Type B pancreatic cell (in vitro differentiated cells): Measurements from ENCODE around the gene TBPL1. TPM values are rescaled to one million over a fixed set of nuclear protein-coding genes. Genes with fewer than 3 reads are reported as not detected.

Experiments
- DNase-seq: peaks from one replicate; pipeline ENCODE4 v3.0.0; 2021; ENCODE audit warnings: mixed read lengths; ENCODE audit not compliant: unreplicated experiment; ENCODE audit errors: extremely low spot score
- H3K27ac Mint-ChIP-seq: 2 replicates; pipeline ENCODE4 v1.8.0; 2021; ENCODE audit warnings: mild to moderate bottlenecking, mixed read lengths
- H3K27me3 Mint-ChIP-seq: 2 replicates; pipeline ENCODE4 v1.8.0; 2021; ENCODE audit warnings: mixed read lengths
- H3K36me3 Mint-ChIP-seq: 2 replicates; pipeline ENCODE4 v1.8.0; 2021; ENCODE audit warnings: mixed read lengths
- H3K4me1 Mint-ChIP-seq: one replicate; pipeline ENCODE4 v1.8.0; 2021; ENCODE audit warnings: mixed read lengths; ENCODE audit not compliant: unreplicated experiment
- H3K4me3 Mint-ChIP-seq: 2 replicates; pipeline ENCODE4 v1.8.0; 2021; ENCODE audit warnings: mild to moderate bottlenecking, mixed read lengths
- H3K9me3 Mint-ChIP-seq: 2 replicates; pipeline ENCODE4 v1.8.0; 2021; ENCODE audit warnings: mixed read lengths
- CTCF ChIP-seq: fragments of 200-600 bp; sonication (generic); conservative IDR thresholded peaks from 2 replicates; pipeline ENCODE4 v1.5.0; 2021; ENCODE audit warnings: antibody characterized with exemption, mild to moderate bottlenecking
- total RNA-seq: library from RNA; stranded (reverse); gene quantifications from 2 replicates; pipeline ENCODE4 v1.2.1, GENCODE V29; 2021; ENCODE audit warnings: low replicate concordance

Gene TBPL1
- total RNA-seq, 1 donor from 2014 or later, result 35.5 TPM

GRCh38 chr6:133990321-133990720 is 37.3 kb downstream of the TBPL1 start:
- Mint-ChIP-seq H3K36me3 (peaks cover 5% of the 10 kb centered on the region), H3K4me3 (no peak overlapping the region), H3K4me1 (peaks cover 3% of the 10 kb centered on the region), H3K27me3 (no peaks in the 10 kb centered on the region), H3K27ac (no peak overlapping the region), H3K9me3 (no peaks in the 10 kb centered on the region)
- no peak for DNase-seq
- TF ChIP-seq CTCF, result no peak

GRCh38 chr6:133991096-133991593 is 38.1 kb downstream of the TBPL1 start:
- peaks cover 5% of the 10 kb centered on the region for H3K36me3 Mint-ChIP-seq
- no peak for TF ChIP-seq CTCF
- H3K9me3 Mint-ChIP-seq, result no peaks in the 10 kb centered on the region
- no peak for DNase-seq
- H3K4me3 Mint-ChIP-seq, result no peak overlapping the region
- no peaks in the 10 kb centered on the region for H3K27me3 Mint-ChIP-seq
- peaks cover 3% of the 10 kb centered on the region for H3K4me1 Mint-ChIP-seq
- no peak overlapping the region for H3K27ac Mint-ChIP-seq

- no peak overlapping the region for H3K27ac Mint-ChIP-seq
- H3K36me3 Mint-ChIP-seq, result no peaks in the 10 kb centered on the region
- TF ChIP-seq CTCF, result no peak
- H3K4me3 Mint-ChIP-seq, result no peak overlapping the region
- peaks cover 3% of the 10 kb centered on the region for H3K4me1 Mint-ChIP-seq
- H3K9me3 Mint-ChIP-seq, result no peaks in the 10 kb centered on the region
- DNase-seq, result no peak
- no peaks in the 10 kb centered on the region for H3K27me3 Mint-ChIP-seq
These were observed 40.1 kb downstream of the TBPL1 start for GRCh38 chr6:133992992-133993680.

GRCh38 chr6:133995296-133995695 is 42.3 kb downstream of the TBPL1 start:
- no peaks in the 10 kb centered on the region for H3K9me3 Mint-ChIP-seq
- no peak overlapping the region for H3K27ac Mint-ChIP-seq
- H3K4me3 Mint-ChIP-seq, result no peak overlapping the region
- DNase-seq, result no peak
- peaks cover 3% of the 10 kb centered on the region for H3K4me1 Mint-ChIP-seq
- H3K36me3 Mint-ChIP-seq, result no peaks in the 10 kb centered on the region
- H3K27me3 Mint-ChIP-seq, result no peaks in the 10 kb centered on the region
- TF ChIP-seq CTCF, result no peak

GRCh38 chr6:133995758-133996157 is 42.7 kb downstream of the TBPL1 start:
- Mint-ChIP-seq H3K27me3 (no peaks in the 10 kb centered on the region), H3K36me3 (peaks cover 4% of the 10 kb centered on the region), H3K27ac (no peak overlapping the region), H3K4me3 (no peak overlapping the region), H3K4me1 (peaks cover 4% of the 10 kb centered on the region), H3K9me3 (peaks cover 4% of the 10 kb centered on the region)
- no peak for DNase-seq
- no peak for TF ChIP-seq CTCF
